Muscle of back (tissue), 13 donors: ENCODE results near the gene KIF15. TPM values are rescaled to one million over a fixed set of nuclear protein-coding genes. Genes with fewer than 3 reads are reported as not detected.
"Not testable (repeated sequence)": the region's sequence is repeated elsewhere in the genome, so short reads cannot be mapped to it uniquely, and the experiment has no call there.

Source experiments
- DNase-seq, 3 donors: peaks; one replicate each; pipeline versions ENCODE4 v3.0.0 to v3.0.0-alpha.2; 2013
- long read RNA-seq, 9 donors: transcript quantifications; one replicate each; lab custom pipeline, GENCODE V29; 2026
- polyA plus RNA-seq, 10 donors: library from polyadenylated mRNA; unstranded; fragments of 120-200 nt; gene quantifications; one replicate each; pipeline ENCODE4 v1.2.1, GENCODE V29; 2013; ENCODE audit not compliant: insufficient read length in 10 of 10

KIF15 gene
- 10 to 100 TPM in 7 of 10 donors, 1 to 10 TPM in 3; 8.0 to 21.7 (median 11.4) TPM for polyA plus RNA-seq
- long read RNA-seq, donor 1 = 0 reads
- long read RNA-seq, donor 2 = 0 reads
- long read RNA-seq, donor 3 = 0 reads
- long read RNA-seq, donor 4 = 0 reads
- long read RNA-seq, donor 5 = 0 reads
- long read RNA-seq, donor 6 = 0 reads
- long read RNA-seq, donor 7 = 0 reads
- long read RNA-seq, donor 8, partial matches to known transcripts = 5 of 5 reads
- long read RNA-seq, donor 8, other reads (novel, unspliced or antisense) = 0 of 5 reads
- long read RNA-seq, donor 9 = 0 reads

- DNase-seq = peak; percentile 96 to 99 (median 98)
Observed at GRCh38 chr3:44761424-44762169, at the start of gene KIF15, which contains the start of gene KIAA1143. TSS of gene KIF15 (plus strand) at chr3:44761794. CDS start at chr3:44761866, 72 bp downstream. TSS of gene KIAA1143 (minus strand) at chr3:44761619. CDS start at chr3:44761602, 17 bp downstream.

- DNase-seq = peak; percentile 89 to 97 (median 94)
Observed at GRCh38 chr3:44712455-44713075, 49.0 kb upstream of the KIF15 start, which contains the start of gene ZNF502. TSS of gene ZNF502 (plus strand) at chr3:44712660. CDS start at chr3:44720262, 7,602 bp downstream.

GRCh38 chr3:44721231-44722102 is 40.1 kb upstream of the KIF15 start:
- no peak for DNase-seq

GRCh38 chr3:44722103-44722401 is 39.5 kb upstream of the KIF15 start:
- no peak for DNase-seq

GRCh38 chr3:44729384-44729910 is 32.1 kb upstream of the KIF15 start, which contains the start of gene ZNF501:
TSS of gene ZNF501 (plus strand) at chr3:44729635. CDS start at chr3:44734422, 4,787 bp downstream.
- DNase-seq = peak; percentile 92 to 97 (median 93)

GRCh38 chr3:44734646-44735168 is 26.9 kb upstream of the KIF15 start:
- DNase-seq = no peak

GRCh38 chr3:44761101-44761423 is 532 bp upstream of the KIF15 start:
- no peak for DNase-seq

- no peak for DNase-seq
Observed at GRCh38 chr3:44762170-44762677, 630 bp downstream of the KIF15 start.

- peak in 1 of 3 donors; percentile 2 for DNase-seq
Observed at GRCh38 chr3:44762690-44763089, 1.1 kb downstream of the KIF15 start.

GRCh38 chr3:44764248-44764647 is 2.7 kb downstream of the KIF15 start:
- no peak for DNase-seq

- DNase-seq = no peak
Observed at GRCh38 chr3:44771424-44772098, 10.0 kb downstream of the KIF15 start.

GRCh38 chr3:44772099-44772442 is 10.5 kb downstream of the KIF15 start:
- DNase-seq = no peak

GRCh38 chr3:44782891-44783290 is 21.3 kb downstream of the KIF15 start:
- DNase-seq = no peak

- no peak for DNase-seq
Observed at GRCh38 chr3:44795197-44795596, 33.6 kb downstream of the KIF15 start.

GRCh38 chr3:44802011-44802410 is 40.4 kb downstream of the KIF15 start:
- no peak for DNase-seq

- no peak for DNase-seq
Observed at GRCh38 chr3:44803298-44803697, 41.7 kb downstream of the KIF15 start.

GRCh38 chr3:44805960-44806359 is 44.4 kb downstream of the KIF15 start:
- no peak for DNase-seq

GRCh38 chr3:44814751-44815150 is 53.2 kb downstream of the KIF15 start:
- no peak for DNase-seq

GRCh38 chr3:44816334-44816733 is 54.7 kb downstream of the KIF15 start:
- not testable (repeated sequence) for DNase-seq

GRCh38 chr3:44821206-44821605 is 59.6 kb downstream of the KIF15 start:
- not testable (repeated sequence) for DNase-seq
